HepG2 (cell line): ENCODE data around the gene MAT2A. TPM values are rescaled to one million over a fixed set of nuclear protein-coding genes. Genes with fewer than 3 reads are reported as not detected.

Source experiments
- CENPX ChIP-seq: sonication (generic); formaldehyde crosslinking; IDR thresholded peaks from 2 replicates; pipeline ENCODE4 v1.9.0; 2021; ENCODE audit warnings: mild to moderate bottlenecking, missing genetic modification reagents, moderate library complexity
- MAZ ChIP-seq, 2 experiments: sonication (generic) in 1 of 2; formaldehyde crosslinking in 1 of 2; IDR thresholded peaks; 2 replicates each; pipeline versions ENCODE4 v1.5.0 to v1.6.1; 2012 to 2020; ENCODE audit warnings: low read depth in 2 of 2, mild to moderate bottlenecking in 2 of 2, borderline replicate concordance in 1 of 2, improper control_type of control experiment in 1 of 2, low read length in 1 of 2, missing genetic modification reagents in 1 of 2, moderate library complexity in 1 of 2
- MXI1 ChIP-seq: IDR thresholded peaks from 3 replicates; pipeline ENCODE4 v1.6.1; 2012; ENCODE audit warnings: low read depth, low read length, inconsistent platforms, borderline replicate concordance
- MYNN ChIP-seq: sonication (generic); formaldehyde crosslinking; IDR thresholded peaks from 2 replicates; pipeline ENCODE4 v1.4.0; 2020; ENCODE audit warnings: mild to moderate bottlenecking, low read depth, missing genetic modification reagents
- NR2C2 ChIP-seq: sonication (generic); formaldehyde crosslinking; IDR thresholded peaks from 2 replicates; pipeline ENCODE4 v1.4.0; 2020; ENCODE audit warnings: missing genetic modification reagents, mild to moderate bottlenecking, moderate library complexity, borderline replicate concordance
- PBX3 ChIP-seq: sonication (generic); formaldehyde crosslinking; IDR thresholded peaks from 2 replicates; pipeline ENCODE4 v1.8.1; 2023; ENCODE audit warnings: missing genetic modification reagents, inconsistent platforms, borderline replicate concordance
- REL ChIP-seq: sonication (generic); formaldehyde crosslinking; conservative IDR thresholded peaks from 2 replicates; pipeline ENCODE4 v1.8.0; 2022; ENCODE audit warnings: mild to moderate bottlenecking, missing genetic modification reagents, moderate library complexity
- RFXAP ChIP-seq: sonication (generic); formaldehyde crosslinking; IDR thresholded peaks from 2 replicates; pipeline ENCODE4 v1.4.0; 2020; ENCODE audit warnings: missing genetic modification reagents, borderline replicate concordance
- TEAD2 ChIP-seq: sonication (generic); formaldehyde crosslinking; IDR thresholded peaks from 2 replicates; pipeline ENCODE4 v1.9.0; 2021; ENCODE audit warnings: missing genetic modification reagents
- TGIF2 ChIP-seq: IDR thresholded peaks from 2 replicates; pipeline ENCODE4 v1.6.1; 2016; ENCODE audit warnings: control low read depth, missing compliant biosample characterization
- ZNF230 ChIP-seq: sonication (generic); formaldehyde crosslinking; IDR thresholded peaks from 2 replicates; pipeline ENCODE4 v1.4.0; 2020; ENCODE audit warnings: mild to moderate bottlenecking, missing genetic modification reagents
- ZNF3 ChIP-seq: IDR thresholded peaks from 2 replicates; pipeline ENCODE4 v1.7.0; 2017; ENCODE audit warnings: inconsistent platforms
- ZNF33B ChIP-seq: sonication (generic); formaldehyde crosslinking; IDR thresholded peaks from 2 replicates; pipeline ENCODE4 v1.5.1; 2020; ENCODE audit warnings: mild to moderate bottlenecking, missing genetic modification reagents
- ZNF619 ChIP-seq: sonication (generic); formaldehyde crosslinking; IDR thresholded peaks from 2 replicates; pipeline ENCODE4 v1.4.0; 2020; ENCODE audit warnings: mild to moderate bottlenecking, missing genetic modification reagents
- ZNF660 ChIP-seq: sonication (generic); formaldehyde crosslinking; IDR thresholded peaks from 2 replicates; pipeline ENCODE4 v1.5.1; 2020; ENCODE audit warnings: mild to moderate bottlenecking, low read depth, missing genetic modification reagents, borderline replicate concordance
- ZNF784 ChIP-seq: sonication (generic); formaldehyde crosslinking; IDR thresholded peaks from 2 replicates; pipeline ENCODE4 v1.5.1; 2020; ENCODE audit warnings: missing genetic modification reagents, mild to moderate bottlenecking, borderline replicate concordance
- polyA plus RNA-seq, 8 experiments: library from polyadenylated mRNA; depleted of rRNA in 3 of 8; stranded (reverse) in 7 of 8; unstranded in 1 of 8; fragments of >200 nt; fragmentation: Illumina TruSeq in 4 of 8; extraction: Trizol in 4 of 8; gene quantifications; 2 replicates each; pipeline versions ENCODE4 v1.2.1 to v1.2.3, GENCODE V29; 2011 to 2016; ENCODE audit warnings: low read depth in 4 of 8, missing spikeins in 1 of 8, mixed read lengths in 1 of 8; ENCODE audit not compliant: insufficient read depth in 1 of 8
- total RNA-seq, 5 experiments: library from RNA; depleted of rRNA; stranded (reverse); fragments of >200 nt; fragmentation: Illumina TruSeq; extraction: Trizol; gene quantifications; 2 replicates each; pipeline ENCODE4 v1.2.3, GENCODE V29; 2016; ENCODE audit warnings: low read depth in 1 of 5
- TF ChIP-seq, protein P1 (sequence below): sonication (generic); formaldehyde crosslinking; IDR thresholded peaks from 2 replicates; pipeline ENCODE4 v1.4.0; 2020; ENCODE audit warnings: mild to moderate bottlenecking, missing genetic modification reagents
- TF ChIP-seq, protein P2 (sequence below): sonication (generic); formaldehyde crosslinking; IDR thresholded peaks from 2 replicates; pipeline ENCODE4 v1.4.0; 2020; ENCODE audit warnings: missing genetic modification reagents

MAT2A gene
- total and polyA plus RNA-seq, 2 of the 13 experiments (the other 11 are each of a cell fraction or from before 2014, with no cell fraction given) = 155 to 331 TPM

DNA sequence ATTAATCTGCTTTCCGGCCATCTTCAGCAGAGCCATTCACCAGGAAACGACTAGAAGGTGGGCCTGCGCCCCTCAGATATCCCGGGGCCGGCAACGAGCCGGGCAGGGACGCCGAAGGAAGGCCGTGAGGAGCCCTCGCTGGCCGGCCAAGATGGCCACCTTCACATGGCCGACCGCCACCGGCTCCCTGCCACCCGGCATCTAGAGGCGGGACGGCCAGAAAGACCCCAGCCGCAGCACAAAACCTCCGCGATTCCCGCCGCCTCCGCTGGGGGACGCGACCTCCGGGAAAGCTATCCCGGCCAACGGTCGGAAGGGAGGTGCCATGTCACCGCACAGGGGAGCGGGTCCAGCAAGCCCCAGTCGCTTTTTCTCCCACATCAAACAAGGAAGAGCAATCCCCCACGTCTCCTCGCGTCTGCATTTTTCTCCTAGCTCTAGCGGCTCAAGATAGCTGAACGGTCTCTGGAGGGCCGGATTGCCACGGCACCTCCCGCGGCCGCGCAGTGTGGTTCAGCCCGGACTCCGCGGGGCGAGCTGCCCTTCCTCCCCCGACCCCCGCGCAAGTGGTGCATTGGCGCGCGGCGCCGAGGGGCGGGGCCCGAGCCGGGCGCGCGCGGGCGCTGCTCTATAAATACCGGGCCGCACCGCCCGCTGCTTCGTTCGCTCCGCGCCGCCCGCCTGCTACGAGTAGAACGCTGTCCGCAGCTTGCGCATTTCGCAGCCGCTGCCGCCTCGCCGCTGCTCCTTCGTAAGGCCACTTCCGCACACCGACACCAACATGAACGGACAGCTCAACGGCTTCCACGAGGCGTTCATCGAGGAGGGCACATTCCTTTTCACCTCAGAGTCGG, at the start of gene MAT2A (continued):
- peak; percentile 90; the same call in 1 of the 2 replicates for TF ChIP-seq TEAD2
- TF ChIP-seq, protein P1, sequence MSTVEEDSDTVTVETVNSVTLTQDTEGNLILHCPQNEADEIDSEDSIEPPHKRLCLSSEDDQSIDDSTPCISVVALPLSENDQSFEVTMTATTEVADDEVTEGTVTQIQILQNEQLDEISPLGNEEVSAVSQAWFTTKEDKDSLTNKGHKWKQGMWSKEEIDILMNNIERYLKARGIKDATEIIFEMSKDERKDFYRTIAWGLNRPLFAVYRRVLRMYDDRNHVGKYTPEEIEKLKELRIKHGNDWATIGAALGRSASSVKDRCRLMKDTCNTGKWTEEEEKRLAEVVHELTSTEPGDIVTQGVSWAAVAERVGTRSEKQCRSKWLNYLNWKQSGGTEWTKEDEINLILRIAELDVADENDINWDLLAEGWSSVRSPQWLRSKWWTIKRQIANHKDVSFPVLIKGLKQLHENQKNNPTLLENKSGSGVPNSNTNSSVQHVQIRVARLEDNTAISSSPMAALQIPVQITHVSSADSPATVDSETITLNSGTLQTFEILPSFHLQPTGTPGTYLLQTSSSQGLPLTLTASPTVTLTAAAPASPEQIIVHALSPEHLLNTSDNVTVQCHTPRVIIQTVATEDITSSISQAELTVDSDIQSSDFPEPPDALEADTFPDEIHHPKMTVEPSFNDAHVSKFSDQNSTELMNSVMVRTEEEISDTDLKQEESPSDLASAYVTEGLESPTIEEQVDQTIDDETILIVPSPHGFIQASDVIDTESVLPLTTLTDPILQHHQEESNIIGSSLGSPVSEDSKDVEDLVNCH = 0 out of 2 replicates have a peak, but pooled peaks have one; percentile 31
- no peak for TF ChIP-seq CENPX (CRISPR knock-in tag)
- peak; percentile 3 for TF ChIP-seq ZNF33B
- TF ChIP-seq ZNF3 (CRISPR knock-in tag) = no peak; the same call in 1 of the 2 replicates
- no peak for TF ChIP-seq ZNF660 (CRISPR knock-in tag)
- TF ChIP-seq ZNF784 = peak; percentile 80
- TF ChIP-seq REL = peak; percentile 99
- no peak for TF ChIP-seq ZNF619 (CRISPR knock-in tag)
- peak; percentile 69 for TF ChIP-seq TGIF2 (CRISPR knock-in tag)
- TF ChIP-seq, protein P2, sequence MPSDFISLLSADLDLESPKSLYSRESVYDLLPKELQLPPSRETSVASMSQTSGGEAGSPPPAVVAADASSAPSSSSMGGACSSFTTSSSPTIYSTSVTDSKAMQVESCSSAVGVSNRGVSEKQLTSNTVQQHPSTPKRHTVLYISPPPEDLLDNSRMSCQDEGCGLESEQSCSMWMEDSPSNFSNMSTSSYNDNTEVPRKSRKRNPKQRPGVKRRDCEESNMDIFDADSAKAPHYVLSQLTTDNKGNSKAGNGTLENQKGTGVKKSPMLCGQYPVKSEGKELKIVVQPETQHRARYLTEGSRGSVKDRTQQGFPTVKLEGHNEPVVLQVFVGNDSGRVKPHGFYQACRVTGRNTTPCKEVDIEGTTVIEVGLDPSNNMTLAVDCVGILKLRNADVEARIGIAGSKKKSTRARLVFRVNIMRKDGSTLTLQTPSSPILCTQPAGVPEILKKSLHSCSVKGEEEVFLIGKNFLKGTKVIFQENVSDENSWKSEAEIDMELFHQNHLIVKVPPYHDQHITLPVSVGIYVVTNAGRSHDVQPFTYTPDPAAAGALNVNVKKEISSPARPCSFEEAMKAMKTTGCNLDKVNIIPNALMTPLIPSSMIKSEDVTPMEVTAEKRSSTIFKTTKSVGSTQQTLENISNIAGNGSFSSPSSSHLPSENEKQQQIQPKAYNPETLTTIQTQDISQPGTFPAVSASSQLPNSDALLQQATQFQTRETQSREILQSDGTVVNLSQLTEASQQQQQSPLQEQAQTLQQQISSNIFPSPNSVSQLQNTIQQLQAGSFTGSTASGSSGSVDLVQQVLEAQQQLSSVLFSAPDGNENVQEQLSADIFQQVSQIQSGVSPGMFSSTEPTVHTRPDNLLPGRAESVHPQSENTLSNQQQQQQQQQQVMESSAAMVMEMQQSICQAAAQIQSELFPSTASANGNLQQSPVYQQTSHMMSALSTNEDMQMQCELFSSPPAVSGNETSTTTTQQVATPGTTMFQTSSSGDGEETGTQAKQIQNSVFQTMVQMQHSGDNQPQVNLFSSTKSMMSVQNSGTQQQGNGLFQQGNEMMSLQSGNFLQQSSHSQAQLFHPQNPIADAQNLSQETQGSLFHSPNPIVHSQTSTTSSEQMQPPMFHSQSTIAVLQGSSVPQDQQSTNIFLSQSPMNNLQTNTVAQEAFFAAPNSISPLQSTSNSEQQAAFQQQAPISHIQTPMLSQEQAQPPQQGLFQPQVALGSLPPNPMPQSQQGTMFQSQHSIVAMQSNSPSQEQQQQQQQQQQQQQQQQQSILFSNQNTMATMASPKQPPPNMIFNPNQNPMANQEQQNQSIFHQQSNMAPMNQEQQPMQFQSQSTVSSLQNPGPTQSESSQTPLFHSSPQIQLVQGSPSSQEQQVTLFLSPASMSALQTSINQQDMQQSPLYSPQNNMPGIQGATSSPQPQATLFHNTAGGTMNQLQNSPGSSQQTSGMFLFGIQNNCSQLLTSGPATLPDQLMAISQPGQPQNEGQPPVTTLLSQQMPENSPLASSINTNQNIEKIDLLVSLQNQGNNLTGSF (CRISPR knock-in tag) = peak; percentile 97
- no peak; the same call in 1 of the 2 replicates for TF ChIP-seq PBX3 (CRISPR knock-in tag)
- TF ChIP-seq ZNF230 = peak; percentile 86; the same call in 1 of the 2 replicates
- peak; percentile 64 for TF ChIP-seq NR2C2
- peak; percentile 49; the same call in 1 of the 2 replicates for TF ChIP-seq MYNN (CRISPR knock-in tag)
- peak; percentile 96; the same call in 1 of the 2 replicates for TF ChIP-seq MAZ (IDR thresholded peaks at IDR 0.05; ENCODE audit: borderline replicate concordance, low read depth, low read length)
- TF ChIP-seq MAZ (CRISPR knock-in tag; IDR thresholded peaks at IDR 0.05; ENCODE audit: low read depth) = peak; percentile 81
- TF ChIP-seq RFXAP (CRISPR knock-in tag) = peak; percentile 46; the same call in 1 of the 2 replicates
- TF ChIP-seq MXI1 = peak; percentile 78; the same call in 2 of the 3 replicates
